ENCODE results near the gene ZHX3. TPM values are rescaled to one million over a fixed set of nuclear protein-coding genes. Genes with fewer than 3 reads are reported as not detected.
A peak's percentile ranks its signal among the peaks of the same experiment; 100 is the strongest.

The ZHX3 gene
- total and polyA plus RNA-seq, 9 of the 15 experiments (the other 6 are each of a cell fraction or from before 2014, with no cell fraction given): 0.80 to 14.6 (median 4.9) TPM

DNA sequence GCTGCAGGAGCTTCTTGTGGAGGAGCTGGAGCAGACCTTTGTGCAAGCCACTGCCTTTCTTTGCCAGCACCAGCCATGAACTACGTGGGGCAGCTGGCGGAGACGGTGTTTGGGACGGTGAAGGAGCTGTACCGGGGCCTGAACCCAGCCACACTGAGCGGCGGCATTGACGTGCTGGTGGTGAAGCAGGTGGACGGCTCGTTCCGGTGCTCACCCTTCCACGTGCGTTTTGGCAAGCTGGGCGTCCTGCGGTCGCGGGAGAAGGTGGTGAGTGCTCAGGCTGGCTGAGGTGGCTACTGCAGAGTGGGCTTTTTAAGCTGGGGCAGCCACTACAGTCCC lies 28.2 kb upstream of the ZHX3 start:
- Histone ChIP-seq H4K20me1 (replicated peaks; ENCODE audit: control insufficient read depth, insufficient read depth, low read length) (no peaks in the 10 kb centered on the region; the same call in 1 of the 2 replicates), H3K27me3 (ENCODE audit: control insufficient read depth in 2 of 2, insufficient read depth in 2 of 2, low read length in 2 of 2) (no peaks in the 10 kb centered on the region), H3K4me1 (replicated peaks in 1 of 2; ENCODE audit: control insufficient read depth in 2 of 2, insufficient read depth in 2 of 2, low read length in 2 of 2) (peaks cover 5 to 22% of the 10 kb centered on the region in 2 experiments; a peak in 4 of 5 replicates), H3K27ac (ENCODE audit: extremely low read depth, low read depth, low read length) (no peak overlapping the region), H3K9me3 (replicated peaks; ENCODE audit: control insufficient read depth, insufficient read depth, low read depth, low read length) (no peaks in the 10 kb centered on the region), H3K4me3 (no peak overlapping the region), H3K36me3 (ENCODE audit: control insufficient read depth, insufficient read depth, low read length) (0 out of 3 replicates have a peak, but pooled peaks cover 2% of the 10 kb centered on the region), H3K79me2 (ENCODE audit: control insufficient read depth, insufficient read depth, low read length) (peaks cover 8% of the 10 kb centered on the region; the same call in 2 of the 3 replicates), H2AFZ (ENCODE audit: low read depth, low read length) (no peak overlapping the region), H3K4me2 (ENCODE audit: insufficient read depth, low read length) (no peak overlapping the region), H3K9ac (ENCODE audit: insufficient read depth in 1 of 2, low read depth in 2 of 2, low read length in 2 of 2) (0 out of 4 replicates have a peak overlapping the region, but pooled peaks of 1 of the 2 experiments have one; percentile 50), H3K9me1 (ENCODE audit: control insufficient read depth, insufficient read depth, low read length) (no peaks in the 10 kb centered on the region)
- 60% methylated on average over 17 of the region's 17 CpGs for WGBS (ENCODE audit: insufficient coverage, low coverage, missing lambda C conversion rate)
- no peak for ATAC-seq
- BruUV-seq (replicated peaks): no TSS peak
- FAIRE-seq: no peak
- ChIA-PET POLR2A (interaction anchor here (0.6 kb wide), 1 partner anchor 443 kb away, joined by 3 read pairs; no protein-coding TSS in a partner anchor), CTCF (ENCODE audit: low intra/inter-chr PET ratio) (no interaction called here)
- no peak for DNase-seq (ENCODE audit: extremely low read depth in 1 of 4, low spot score in 3 of 4)
- in situ Hi-C loops (cut with MboI): no loop called here
- intact Hi-C loops (cut with micrococcal nuclease): loop anchor here (10.0 kb wide), 1 partner anchor 269 kb away; the partner anchor contains the start of gene CHD6
- no peak for TF ChIP-seq ZNF24 (IDR thresholded peaks at IDR 0.05)
- TF ChIP-seq, protein P1, sequence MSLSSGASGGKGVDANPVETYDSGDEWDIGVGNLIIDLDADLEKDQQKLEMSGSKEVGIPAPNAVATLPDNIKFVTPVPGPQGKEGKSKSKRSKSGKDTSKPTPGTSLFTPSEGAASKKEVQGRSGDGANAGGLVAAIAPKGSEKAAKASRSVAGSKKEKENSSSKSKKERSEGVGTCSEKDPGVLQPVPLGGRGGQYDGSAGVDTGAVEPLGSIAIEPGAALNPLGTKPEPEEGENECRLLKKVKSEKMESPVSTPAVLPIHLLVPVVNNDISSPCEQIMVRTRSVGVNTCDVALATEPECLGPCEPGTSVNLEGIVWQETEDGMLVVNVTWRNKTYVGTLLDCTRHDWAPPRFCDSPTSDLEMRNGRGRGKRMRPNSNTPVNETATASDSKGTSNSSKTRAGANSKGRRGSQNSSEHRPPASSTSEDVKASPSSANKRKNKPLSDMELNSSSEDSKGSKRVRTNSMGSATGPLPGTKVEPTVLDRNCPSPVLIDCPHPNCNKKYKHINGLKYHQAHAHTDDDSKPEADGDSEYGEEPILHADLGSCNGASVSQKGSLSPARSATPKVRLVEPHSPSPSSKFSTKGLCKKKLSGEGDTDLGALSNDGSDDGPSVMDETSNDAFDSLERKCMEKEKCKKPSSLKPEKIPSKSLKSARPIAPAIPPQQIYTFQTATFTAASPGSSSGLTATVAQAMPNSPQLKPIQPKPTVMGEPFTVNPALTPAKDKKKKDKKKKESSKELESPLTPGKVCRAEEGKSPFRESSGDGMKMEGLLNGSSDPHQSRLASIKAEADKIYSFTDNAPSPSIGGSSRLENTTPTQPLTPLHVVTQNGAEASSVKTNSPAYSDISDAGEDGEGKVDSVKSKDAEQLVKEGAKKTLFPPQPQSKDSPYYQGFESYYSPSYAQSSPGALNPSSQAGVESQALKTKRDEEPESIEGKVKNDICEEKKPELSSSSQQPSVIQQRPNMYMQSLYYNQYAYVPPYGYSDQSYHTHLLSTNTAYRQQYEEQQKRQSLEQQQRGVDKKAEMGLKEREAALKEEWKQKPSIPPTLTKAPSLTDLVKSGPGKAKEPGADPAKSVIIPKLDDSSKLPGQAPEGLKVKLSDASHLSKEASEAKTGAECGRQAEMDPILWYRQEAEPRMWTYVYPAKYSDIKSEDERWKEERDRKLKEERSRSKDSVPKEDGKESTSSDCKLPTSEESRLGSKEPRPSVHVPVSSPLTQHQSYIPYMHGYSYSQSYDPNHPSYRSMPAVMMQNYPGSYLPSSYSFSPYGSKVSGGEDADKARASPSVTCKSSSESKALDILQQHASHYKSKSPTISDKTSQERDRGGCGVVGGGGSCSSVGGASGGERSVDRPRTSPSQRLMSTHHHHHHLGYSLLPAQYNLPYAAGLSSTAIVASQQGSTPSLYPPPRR (CRISPR knock-in tag; IDR thresholded peaks at IDR 0.05; ENCODE audit: borderline replicate concordance): no peak
- TF ChIP-seq, protein P2, sequence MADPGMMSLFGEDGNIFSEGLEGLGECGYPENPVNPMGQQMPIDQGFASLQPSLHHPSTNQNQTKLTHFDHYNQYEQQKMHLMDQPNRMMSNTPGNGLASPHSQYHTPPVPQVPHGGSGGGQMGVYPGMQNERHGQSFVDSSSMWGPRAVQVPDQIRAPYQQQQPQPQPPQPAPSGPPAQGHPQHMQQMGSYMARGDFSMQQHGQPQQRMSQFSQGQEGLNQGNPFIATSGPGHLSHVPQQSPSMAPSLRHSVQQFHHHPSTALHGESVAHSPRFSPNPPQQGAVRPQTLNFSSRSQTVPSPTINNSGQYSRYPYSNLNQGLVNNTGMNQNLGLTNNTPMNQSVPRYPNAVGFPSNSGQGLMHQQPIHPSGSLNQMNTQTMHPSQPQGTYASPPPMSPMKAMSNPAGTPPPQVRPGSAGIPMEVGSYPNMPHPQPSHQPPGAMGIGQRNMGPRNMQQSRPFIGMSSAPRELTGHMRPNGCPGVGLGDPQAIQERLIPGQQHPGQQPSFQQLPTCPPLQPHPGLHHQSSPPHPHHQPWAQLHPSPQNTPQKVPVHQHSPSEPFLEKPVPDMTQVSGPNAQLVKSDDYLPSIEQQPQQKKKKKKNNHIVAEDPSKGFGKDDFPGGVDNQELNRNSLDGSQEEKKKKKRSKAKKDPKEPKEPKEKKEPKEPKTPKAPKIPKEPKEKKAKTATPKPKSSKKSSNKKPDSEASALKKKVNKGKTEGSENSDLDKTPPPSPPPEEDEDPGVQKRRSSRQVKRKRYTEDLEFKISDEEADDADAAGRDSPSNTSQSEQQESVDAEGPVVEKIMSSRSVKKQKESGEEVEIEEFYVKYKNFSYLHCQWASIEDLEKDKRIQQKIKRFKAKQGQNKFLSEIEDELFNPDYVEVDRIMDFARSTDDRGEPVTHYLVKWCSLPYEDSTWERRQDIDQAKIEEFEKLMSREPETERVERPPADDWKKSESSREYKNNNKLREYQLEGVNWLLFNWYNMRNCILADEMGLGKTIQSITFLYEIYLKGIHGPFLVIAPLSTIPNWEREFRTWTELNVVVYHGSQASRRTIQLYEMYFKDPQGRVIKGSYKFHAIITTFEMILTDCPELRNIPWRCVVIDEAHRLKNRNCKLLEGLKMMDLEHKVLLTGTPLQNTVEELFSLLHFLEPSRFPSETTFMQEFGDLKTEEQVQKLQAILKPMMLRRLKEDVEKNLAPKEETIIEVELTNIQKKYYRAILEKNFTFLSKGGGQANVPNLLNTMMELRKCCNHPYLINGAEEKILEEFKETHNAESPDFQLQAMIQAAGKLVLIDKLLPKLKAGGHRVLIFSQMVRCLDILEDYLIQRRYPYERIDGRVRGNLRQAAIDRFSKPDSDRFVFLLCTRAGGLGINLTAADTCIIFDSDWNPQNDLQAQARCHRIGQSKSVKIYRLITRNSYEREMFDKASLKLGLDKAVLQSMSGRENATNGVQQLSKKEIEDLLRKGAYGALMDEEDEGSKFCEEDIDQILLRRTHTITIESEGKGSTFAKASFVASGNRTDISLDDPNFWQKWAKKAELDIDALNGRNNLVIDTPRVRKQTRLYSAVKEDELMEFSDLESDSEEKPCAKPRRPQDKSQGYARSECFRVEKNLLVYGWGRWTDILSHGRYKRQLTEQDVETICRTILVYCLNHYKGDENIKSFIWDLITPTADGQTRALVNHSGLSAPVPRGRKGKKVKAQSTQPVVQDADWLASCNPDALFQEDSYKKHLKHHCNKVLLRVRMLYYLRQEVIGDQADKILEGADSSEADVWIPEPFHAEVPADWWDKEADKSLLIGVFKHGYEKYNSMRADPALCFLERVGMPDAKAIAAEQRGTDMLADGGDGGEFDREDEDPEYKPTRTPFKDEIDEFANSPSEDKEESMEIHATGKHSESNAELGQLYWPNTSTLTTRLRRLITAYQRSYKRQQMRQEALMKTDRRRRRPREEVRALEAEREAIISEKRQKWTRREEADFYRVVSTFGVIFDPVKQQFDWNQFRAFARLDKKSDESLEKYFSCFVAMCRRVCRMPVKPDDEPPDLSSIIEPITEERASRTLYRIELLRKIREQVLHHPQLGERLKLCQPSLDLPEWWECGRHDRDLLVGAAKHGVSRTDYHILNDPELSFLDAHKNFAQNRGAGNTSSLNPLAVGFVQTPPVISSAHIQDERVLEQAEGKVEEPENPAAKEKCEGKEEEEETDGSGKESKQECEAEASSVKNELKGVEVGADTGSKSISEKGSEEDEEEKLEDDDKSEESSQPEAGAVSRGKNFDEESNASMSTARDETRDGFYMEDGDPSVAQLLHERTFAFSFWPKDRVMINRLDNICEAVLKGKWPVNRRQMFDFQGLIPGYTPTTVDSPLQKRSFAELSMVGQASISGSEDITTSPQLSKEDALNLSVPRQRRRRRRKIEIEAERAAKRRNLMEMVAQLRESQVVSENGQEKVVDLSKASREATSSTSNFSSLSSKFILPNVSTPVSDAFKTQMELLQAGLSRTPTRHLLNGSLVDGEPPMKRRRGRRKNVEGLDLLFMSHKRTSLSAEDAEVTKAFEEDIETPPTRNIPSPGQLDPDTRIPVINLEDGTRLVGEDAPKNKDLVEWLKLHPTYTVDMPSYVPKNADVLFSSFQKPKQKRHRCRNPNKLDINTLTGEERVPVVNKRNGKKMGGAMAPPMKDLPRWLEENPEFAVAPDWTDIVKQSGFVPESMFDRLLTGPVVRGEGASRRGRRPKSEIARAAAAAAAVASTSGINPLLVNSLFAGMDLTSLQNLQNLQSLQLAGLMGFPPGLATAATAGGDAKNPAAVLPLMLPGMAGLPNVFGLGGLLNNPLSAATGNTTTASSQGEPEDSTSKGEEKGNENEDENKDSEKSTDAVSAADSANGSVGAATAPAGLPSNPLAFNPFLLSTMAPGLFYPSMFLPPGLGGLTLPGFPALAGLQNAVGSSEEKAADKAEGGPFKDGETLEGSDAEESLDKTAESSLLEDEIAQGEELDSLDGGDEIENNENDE (IDR thresholded peaks at IDR 0.05; ENCODE audit: low read depth, low read length): no peak
